COR-L47 (cell line): Measurements from ENCODE around the gene UBE2H.
"Not testable (repeated sequence)": the region's sequence is repeated elsewhere in the genome, so short reads cannot be mapped to it uniquely, and the experiment has no call there.

Experiments used
- DNase-seq: peaks from one replicate; lab custom pipeline; 2025; lab: John Stamatoyannopoulos, UW

The UBE2H gene

GRCh38 chr7:129843365-129843898, 109.3 kb downstream of the UBE2H start:
- peak; percentile 89 for DNase-seq

DNA sequence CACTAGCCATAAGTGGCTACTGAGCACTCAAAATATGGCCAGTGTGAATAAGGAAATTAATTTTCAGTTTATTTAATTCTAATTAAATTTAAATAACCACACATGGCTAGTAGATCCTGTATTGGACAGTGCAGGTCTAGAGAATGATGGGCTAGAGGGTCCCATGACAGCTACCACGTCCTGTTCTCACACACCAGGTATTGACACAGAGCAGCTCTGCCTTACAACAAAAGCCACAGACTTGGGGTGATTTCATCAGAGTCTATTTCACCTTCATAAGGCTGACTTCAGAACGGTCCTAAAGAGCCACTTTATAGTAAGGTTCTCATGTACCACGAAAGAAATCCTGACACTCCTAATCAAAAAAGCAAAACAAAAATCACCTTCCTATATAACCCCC, 111.3 kb downstream of the UBE2H start:
- no peak for DNase-seq

GRCh38 chr7:129840757-129841156, 112.0 kb downstream of the UBE2H start:
- DNase-seq = no peak

- no peak for DNase-seq
Measured at GRCh38 chr7:129836983-129837382, 115.8 kb downstream of the UBE2H start.

DNA sequence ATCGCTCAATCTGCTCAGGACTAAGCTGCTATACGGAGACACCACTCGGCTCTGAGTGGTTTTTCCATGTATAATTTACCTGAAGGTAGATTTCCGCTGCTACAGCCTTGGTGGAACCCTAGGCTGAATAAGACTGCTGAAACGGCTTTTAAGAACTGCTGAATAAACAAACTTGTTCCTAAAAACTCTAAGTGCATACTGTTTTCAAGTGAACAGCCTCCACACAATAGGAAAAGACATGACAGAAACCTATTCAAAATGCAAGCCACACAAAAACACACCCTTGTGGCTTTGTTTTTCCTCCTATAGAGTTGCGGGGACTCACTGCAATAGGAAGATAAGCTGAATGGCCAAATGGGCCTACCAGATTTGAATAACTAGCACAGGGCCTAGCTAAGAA, 117.2 kb downstream of the UBE2H start:
- no peak for DNase-seq

- not testable (repeated sequence) for DNase-seq
Measured at GRCh38 chr7:129833353-129833752, 119.4 kb downstream of the UBE2H start.

DNA sequence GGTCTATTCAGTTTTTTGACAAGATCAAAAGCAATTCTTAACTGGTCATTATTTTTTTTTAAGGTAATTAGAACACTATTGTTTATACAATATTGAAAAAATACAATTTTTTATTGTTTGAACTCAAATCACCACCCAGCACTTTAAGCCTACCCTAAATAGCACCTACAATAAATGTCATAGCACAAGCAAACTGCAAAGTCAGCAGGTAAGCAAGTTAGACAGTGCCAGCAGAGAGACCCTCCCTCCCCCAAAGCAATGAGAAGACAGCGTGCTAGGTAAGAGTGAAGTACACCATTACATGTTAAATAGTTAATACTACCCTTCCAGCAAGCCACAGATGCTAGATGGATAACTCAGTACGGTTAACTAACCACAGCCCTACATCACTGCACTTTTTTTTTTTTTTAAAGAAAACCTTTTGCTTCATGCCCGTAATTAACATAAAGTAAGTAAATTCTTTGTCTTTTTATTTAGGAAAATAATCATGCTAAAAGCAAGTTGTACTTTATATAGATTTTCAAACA, 120.0 kb downstream of the UBE2H start:
- no peak for DNase-seq

GRCh38 chr7:129832282-129832681, 120.5 kb downstream of the UBE2H start:
- no peak for DNase-seq

GRCh38 chr7:129831424-129832058, 121.2 kb downstream of the UBE2H start:
- no peak for DNase-seq

DNA sequence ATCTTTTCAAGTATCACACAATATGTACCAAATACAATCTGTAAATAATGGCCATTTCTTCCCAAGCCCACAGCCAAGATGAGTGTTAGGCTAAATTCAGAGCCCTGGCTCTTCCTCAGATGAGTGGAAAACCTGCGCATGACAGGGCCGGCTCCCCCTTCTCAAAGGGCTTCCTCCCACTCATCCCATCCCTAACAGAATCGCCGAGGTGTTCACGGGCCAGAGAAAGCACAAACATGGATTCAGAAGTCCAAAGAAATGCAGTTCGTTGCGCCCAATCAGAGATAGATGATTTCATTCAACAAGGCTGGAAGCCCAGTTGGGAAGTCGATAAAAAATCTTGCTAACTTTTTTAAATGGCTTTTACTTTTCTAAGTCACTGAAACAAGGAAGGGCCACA, 121.8 kb downstream of the UBE2H start:
- no peak for DNase-seq

DNA sequence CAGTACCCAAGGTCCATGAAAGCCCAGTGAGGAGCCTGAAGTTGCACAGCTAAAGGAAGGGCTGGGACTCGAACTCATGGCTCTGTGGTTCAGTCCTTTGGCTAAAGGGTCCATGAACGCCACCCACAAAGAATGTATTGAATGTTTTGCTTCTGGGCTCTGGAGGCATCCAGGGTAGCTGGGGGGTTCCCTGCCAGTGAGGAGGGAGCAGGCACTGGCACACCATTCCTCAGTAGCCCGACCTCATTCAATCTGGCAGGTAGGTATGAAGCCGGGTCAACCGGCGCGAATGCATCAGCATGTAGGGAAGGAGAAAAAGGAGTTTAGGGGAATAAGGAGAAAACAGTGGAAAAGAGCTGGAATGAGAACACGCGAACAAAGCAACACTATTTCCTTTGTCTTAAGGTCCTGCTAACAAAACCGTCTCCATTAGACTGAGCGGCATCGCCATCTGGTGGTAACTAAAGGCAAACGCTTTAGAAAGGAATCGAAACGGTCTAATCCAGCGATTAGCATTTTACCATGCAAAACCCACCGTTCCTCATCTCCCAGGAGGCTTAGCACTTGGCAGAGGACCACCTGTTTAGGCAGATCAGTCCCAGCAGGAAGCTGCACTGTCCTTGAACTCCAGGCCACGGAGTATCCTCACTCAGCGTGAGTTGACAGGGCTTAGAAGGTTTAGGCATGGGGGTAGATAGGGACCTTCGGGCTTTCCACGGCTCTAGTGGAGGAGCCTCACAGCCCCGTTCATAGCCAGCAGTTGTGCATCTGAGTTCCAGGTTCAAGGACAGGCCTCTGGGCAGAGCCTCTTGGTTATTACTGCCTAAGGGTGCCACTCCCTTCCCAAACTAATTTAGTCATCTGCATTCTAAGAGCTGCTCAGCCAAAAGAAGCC, 122.8 kb downstream of the UBE2H start:
- DNase-seq = peak; percentile 81

GRCh38 chr7:129828989-129829736, 123.6 kb downstream of the UBE2H start:
- no peak for DNase-seq

- DNase-seq = no peak
Measured at GRCh38 chr7:129828078-129828762, 124.5 kb downstream of the UBE2H start.

DNA sequence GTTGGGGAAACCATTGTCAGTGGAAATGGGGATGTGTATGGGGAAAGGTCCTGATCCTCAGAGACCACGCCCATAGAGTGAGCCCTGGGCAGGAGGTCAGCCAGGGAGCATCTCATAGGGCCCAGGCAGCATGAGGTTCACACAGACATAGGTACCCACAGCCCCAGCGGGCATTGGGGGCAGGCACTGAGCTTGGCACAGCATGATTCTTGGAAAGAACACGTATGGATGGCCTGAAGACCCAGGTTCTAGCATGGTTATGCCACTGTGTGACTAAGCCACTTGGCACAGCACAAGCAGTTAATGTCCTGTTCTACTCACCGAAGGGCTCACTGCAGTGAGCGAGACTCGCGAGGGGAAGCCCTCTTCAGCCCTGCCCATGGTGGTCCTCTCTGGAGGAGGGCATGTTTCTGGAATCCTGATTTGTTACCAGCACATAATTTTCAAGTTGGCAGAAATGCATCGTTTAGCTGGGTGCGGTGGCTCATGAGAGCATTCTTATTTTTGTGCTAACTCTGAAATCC, 125.2 kb downstream of the UBE2H start:
- no peak for DNase-seq

DNA sequence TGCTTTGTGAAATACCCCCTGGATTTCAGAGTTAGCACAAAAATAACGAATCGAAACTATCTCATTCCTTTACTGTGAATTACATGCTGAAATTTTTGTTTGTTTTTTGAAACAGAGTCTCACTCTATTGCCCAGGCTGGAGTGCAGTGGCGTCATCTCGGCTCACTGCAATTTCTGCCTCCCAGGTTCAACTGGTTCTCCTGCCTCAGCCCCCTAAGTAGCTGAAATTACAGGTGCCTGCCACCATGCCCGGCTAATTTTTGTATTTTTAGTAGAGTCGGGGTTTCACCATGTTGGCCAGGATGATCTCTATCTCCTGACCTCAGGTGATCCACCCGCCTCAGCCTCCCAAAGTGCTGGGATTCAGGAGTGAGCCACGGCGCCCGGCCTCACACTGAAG, 125.9 kb downstream of the UBE2H start:
- not testable (repeated sequence) for DNase-seq

DNA sequence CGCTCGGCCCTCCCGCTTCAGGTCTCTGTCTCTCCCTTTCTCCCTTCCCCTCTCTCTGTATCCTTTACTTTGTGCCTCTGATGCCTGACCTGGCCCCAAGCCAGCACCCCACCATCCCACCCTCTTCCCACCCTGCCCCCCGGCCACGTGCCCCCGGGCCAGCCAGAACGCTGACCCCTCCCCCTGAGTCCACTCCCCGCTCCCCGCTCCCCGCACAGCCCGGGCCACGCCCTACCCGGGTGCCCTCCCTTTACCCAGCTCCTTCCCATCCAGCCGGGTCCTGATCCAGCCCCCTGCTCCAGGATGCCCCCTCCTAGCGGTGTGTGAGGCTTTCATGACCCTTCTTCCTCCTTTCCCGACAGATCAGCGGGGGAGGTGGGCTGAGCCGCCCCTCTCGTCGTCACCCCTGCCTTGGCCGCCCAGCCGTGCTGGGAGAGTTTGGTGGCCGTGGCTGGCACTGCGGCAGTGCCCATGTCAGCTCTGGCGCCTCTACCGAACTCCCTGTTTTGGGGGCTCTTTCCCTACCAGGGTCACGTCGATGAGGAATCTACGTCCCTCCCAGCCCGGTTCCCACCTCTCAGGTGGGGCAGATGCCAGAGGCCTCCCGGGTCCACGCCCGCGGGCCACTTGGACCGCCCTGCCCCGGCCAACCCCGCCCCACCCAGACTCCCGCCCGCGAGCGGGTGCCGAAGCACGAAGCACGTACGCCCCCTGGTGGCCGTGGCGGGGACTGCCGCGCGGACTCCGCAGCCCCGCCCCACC, 127.4 kb downstream of the UBE2H start:
- DNase-seq = peak; percentile 85

DNA sequence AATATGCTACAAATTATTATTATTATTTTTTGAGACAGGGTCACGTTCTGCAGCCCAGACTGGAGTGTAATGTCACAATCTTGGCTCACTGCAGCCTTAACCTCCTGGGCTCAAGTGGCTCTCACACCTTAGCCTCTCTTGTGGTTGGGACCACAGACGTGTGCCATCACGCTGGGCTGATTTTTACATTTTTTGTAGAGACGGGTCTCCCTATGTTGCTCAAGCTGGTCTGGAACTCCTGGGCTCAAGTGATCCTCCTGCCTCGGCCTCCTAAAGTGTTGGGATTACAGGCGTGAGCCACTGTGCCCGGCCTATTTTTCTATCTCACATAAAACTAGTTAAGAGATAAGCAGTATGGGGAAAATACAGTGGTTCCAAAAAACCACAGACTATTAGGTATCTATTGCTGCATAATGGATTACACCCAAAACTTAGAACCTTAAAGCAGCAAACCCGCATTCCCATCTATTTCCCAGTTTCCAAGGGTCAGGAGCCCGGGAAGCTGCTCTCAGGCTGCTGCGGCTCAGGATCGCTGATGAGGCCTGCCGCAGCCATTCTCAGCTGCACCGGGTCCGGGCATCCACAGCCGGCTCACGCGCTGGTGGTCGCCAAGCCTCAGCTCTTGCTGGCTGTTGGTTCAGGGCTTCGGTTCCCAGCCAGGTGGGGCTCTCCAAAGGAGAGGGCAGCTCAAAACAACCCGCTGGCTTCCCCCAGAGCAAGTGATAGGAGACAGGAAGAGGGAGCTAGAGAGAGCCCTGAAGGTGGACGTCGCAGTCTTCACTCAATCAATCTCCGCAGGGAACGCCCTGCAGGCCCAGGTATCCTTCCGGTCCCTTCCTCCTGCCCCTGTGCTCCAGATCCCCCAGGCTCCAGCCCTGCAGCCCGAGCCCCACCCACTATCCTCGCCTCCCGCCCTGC, 128.2 kb downstream of the UBE2H start:
- peak; percentile 95 for DNase-seq

GRCh38 chr7:129823143-129823542, 129.6 kb downstream of the UBE2H start:
- DNase-seq = not testable (repeated sequence)

DNA sequence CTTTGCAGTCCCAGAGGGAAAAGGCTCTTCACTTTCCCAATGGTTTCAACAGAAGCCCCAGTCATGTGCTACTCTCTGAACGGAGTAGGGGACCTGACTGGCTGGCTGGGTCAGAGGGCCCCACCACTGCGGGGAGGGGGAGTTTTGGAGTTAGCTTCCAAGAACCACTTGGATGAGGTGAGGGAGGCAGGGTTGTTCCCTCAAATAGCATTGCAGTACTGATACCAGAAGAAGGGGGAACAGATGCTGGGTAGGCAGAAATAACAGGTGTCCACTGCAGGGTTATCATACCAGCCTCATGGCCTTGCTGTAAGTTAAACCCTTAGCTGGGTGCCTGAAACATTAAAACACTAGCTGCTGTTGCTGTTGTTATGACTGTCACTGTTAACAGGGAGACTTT, 131.3 kb downstream of the UBE2H start:
- no peak for DNase-seq
